ENCODE measurements around the gene FFAR3.

FFAR3 gene

GRCh38 chr19:35360880-35361420 is 2.7 kb downstream of the FFAR3 start:
- no peaks in the 10 kb centered on the region for H3K9me3 ChIP-seq (ENCODE audit: low read depth, low read length)
- H3K9ac ChIP-seq (ENCODE audit: insufficient read length): no peak overlapping the region
- DNase-seq (ENCODE audit: low read depth, low spot score): no peak
- no peak overlapping the region for H3K27ac ChIP-seq
- no peak for TF ChIP-seq EZH2 (IDR thresholded peaks at IDR 0.05)
- TF ChIP-seq POLR2AphosphoS5 (IDR thresholded peaks at IDR 0.05; ENCODE audit: borderline replicate concordance, low read depth, low read length): no peak
- TF ChIP-seq FOXP2 (optimal IDR thresholded peaks at IDR 0.05; ENCODE audit: control extremely low read depth, extremely low read length, insufficient read depth): no peak
- no peak overlapping the region for H3K4me3 ChIP-seq
- no peaks in the 10 kb centered on the region for H3K36me3 ChIP-seq (ENCODE audit: insufficient read depth, low read length)

GRCh38 chr19:35362261-35363000 is 4.2 kb downstream of the FFAR3 start:
- no peak overlapping the region for H3K27ac ChIP-seq
- no peak overlapping the region for H3K4me3 ChIP-seq
- no peaks in the 10 kb centered on the region for H3K36me3 ChIP-seq (ENCODE audit: insufficient read depth, low read length)
- no peak overlapping the region for H3K9ac ChIP-seq (ENCODE audit: insufficient read length)
- DNase-seq (ENCODE audit: low read depth, low spot score): no peak
- H3K9me3 ChIP-seq (ENCODE audit: low read depth, low read length): no peaks in the 10 kb centered on the region
- no peak for TF ChIP-seq FOXP2 (optimal IDR thresholded peaks at IDR 0.05; ENCODE audit: control extremely low read depth, extremely low read length, insufficient read depth)

- H3K9ac ChIP-seq (ENCODE audit: insufficient read length): no peak overlapping the region
- no peaks in the 10 kb centered on the region for H3K36me3 ChIP-seq (ENCODE audit: insufficient read depth, low read length)
- no peak overlapping the region for H3K4me3 ChIP-seq
- no peak for DNase-seq (ENCODE audit: low read depth, low spot score)
- no peaks in the 10 kb centered on the region for H3K9me3 ChIP-seq (ENCODE audit: low read depth, low read length)
- no peak overlapping the region for H3K27ac ChIP-seq
- no peak for TF ChIP-seq POLR2AphosphoS5 (IDR thresholded peaks at IDR 0.05; ENCODE audit: borderline replicate concordance, low read depth, low read length)
- no peak for TF ChIP-seq EZH2 (IDR thresholded peaks at IDR 0.05)
- TF ChIP-seq FOXP2 (optimal IDR thresholded peaks at IDR 0.05; ENCODE audit: control extremely low read depth, extremely low read length, insufficient read depth): no peak
Measured at GRCh38 chr19:35363001-35363590, 4.8 kb downstream of the FFAR3 start.

GRCh38 chr19:35363711-35364425 is 5.6 kb downstream of the FFAR3 start:
- no peaks in the 10 kb centered on the region for H3K36me3 ChIP-seq (ENCODE audit: insufficient read depth, low read length)
- no peak for TF ChIP-seq FOXP2 (optimal IDR thresholded peaks at IDR 0.05; ENCODE audit: control extremely low read depth, extremely low read length, insufficient read depth)
- TF ChIP-seq EZH2 (IDR thresholded peaks at IDR 0.05): no peak
- no peak for TF ChIP-seq POLR2AphosphoS5 (IDR thresholded peaks at IDR 0.05; ENCODE audit: borderline replicate concordance, low read depth, low read length)
- DNase-seq (ENCODE audit: low read depth, low spot score): no peak
- H3K4me3 ChIP-seq: no peak overlapping the region
- H3K27ac ChIP-seq: no peak overlapping the region
- H3K9ac ChIP-seq (ENCODE audit: insufficient read length): no peak overlapping the region
- H3K9me3 ChIP-seq (ENCODE audit: low read depth, low read length): no peaks in the 10 kb centered on the region

- no peak overlapping the region for H3K9ac ChIP-seq (ENCODE audit: insufficient read length)
- no peaks in the 10 kb centered on the region for H3K9me3 ChIP-seq (ENCODE audit: low read depth, low read length)
- no peak overlapping the region for H3K27ac ChIP-seq
- no peak for DNase-seq (ENCODE audit: low read depth, low spot score)
- no peaks in the 10 kb centered on the region for H3K36me3 ChIP-seq (ENCODE audit: insufficient read depth, low read length)
- no peak for TF ChIP-seq FOXP2 (optimal IDR thresholded peaks at IDR 0.05; ENCODE audit: control extremely low read depth, extremely low read length, insufficient read depth)
- no peak for TF ChIP-seq POLR2AphosphoS5 (IDR thresholded peaks at IDR 0.05; ENCODE audit: borderline replicate concordance, low read depth, low read length)
- TF ChIP-seq EZH2 (IDR thresholded peaks at IDR 0.05): no peak
- no peak overlapping the region for H3K4me3 ChIP-seq
Measured at GRCh38 chr19:35365303-35365702, 7.0 kb downstream of the FFAR3 start.

DNA sequence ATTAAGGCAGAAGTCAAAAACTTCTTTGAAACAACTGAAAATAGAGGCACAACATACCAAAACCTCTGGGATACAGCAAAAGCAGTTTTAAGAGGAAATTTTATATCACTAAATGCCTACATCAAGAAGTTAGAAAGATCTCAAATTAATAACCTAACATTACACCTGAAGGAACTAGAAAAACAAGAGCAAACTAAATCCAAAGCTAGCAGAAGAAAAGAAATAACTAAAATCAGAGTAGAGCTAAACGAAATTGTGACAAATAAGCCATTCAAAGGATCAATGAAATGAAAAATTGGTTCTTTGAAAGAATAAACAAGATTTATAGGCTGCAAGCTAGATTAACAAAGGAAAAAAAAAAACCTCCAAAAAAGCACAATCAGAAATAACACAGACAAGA is 10.1 kb downstream of the FFAR3 start:
- Histone ChIP-seq H3K27ac (no peak overlapping the region), H3K4me3 (no peak overlapping the region), H3K36me3 (ENCODE audit: insufficient read depth, low read length) (no peaks in the 10 kb centered on the region), H3K9me3 (ENCODE audit: low read depth, low read length) (no peaks in the 10 kb centered on the region), H3K9ac (ENCODE audit: insufficient read length) (no peak overlapping the region)
- no peak for DNase-seq (ENCODE audit: low read depth, low spot score)
- TF ChIP-seq EZH2 (IDR thresholded peaks at IDR 0.05) (no peak), POLR2AphosphoS5 (IDR thresholded peaks at IDR 0.05; ENCODE audit: borderline replicate concordance, low read depth, low read length) (no peak), FOXP2 (optimal IDR thresholded peaks at IDR 0.05; ENCODE audit: control extremely low read depth, extremely low read length, insufficient read depth) (no peak)

DNA sequence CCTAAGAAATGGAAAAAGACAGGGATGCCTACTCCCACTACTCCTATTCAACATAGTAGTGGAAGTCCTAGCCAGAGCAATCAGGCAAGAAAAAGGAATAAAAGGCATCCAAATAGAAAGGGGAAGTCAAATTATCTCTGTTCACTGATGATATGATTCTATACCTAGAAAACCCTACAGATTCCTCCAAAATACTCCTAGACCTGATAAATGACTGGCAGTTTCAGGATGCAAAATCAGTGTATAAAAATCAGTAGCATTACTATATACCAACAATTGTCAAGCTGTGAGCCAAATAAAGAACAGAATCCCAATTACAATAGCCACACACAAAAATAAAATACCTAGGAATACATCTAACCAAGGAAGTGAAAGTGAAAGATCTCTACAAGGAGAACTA is 11.3 kb downstream of the FFAR3 start:
- no peak for DNase-seq (ENCODE audit: low read depth, low spot score)
- H3K9ac ChIP-seq (ENCODE audit: insufficient read length): no peak overlapping the region
- no peak for TF ChIP-seq POLR2AphosphoS5 (IDR thresholded peaks at IDR 0.05; ENCODE audit: borderline replicate concordance, low read depth, low read length)
- TF ChIP-seq EZH2 (IDR thresholded peaks at IDR 0.05): no peak
- TF ChIP-seq FOXP2 (optimal IDR thresholded peaks at IDR 0.05; ENCODE audit: control extremely low read depth, extremely low read length, insufficient read depth): no peak
- H3K9me3 ChIP-seq (ENCODE audit: low read depth, low read length): no peaks in the 10 kb centered on the region
- no peak overlapping the region for H3K4me3 ChIP-seq
- no peak overlapping the region for H3K27ac ChIP-seq
- no peaks in the 10 kb centered on the region for H3K36me3 ChIP-seq (ENCODE audit: insufficient read depth, low read length)

DNA sequence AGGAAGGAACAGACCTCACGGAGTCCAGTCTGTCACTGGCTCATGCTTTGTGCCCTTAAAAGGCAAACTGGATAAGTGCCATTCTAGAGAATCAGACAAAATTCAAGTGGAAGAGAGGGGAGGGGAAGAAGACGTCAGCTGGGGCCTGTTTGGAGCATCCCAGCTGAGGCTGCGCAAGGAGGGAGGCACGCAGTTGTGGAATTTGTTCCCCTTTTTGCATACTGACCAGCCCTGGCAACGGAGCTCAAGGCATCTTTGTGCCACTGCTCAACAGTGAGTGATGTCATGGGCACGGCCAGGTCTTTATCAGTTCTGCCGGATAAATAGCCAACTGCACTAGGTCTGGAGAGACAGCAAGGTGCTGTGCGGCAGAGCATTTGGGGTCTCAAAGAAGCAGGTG is 12.5 kb downstream of the FFAR3 start, which contains the start of gene GPR42:
Gene GPR42, plus strand, starts transcription at position 347 of the 400 bp plus-strand sequence. CDS start 292 bp downstream, outside the sequence.
- no peak for DNase-seq (ENCODE audit: low read depth, low spot score)
- Histone ChIP-seq H3K4me3 (no peak within 1 kb of the TSS), H3K27ac (no peak within 1 kb of the TSS), H3K36me3 (ENCODE audit: insufficient read depth, low read length) (no peaks in the 10 kb centered on the region), H3K9me3 (ENCODE audit: low read depth, low read length) (no peaks in the 10 kb centered on the region), H3K9ac (ENCODE audit: insufficient read length) (no peak within 1 kb of the TSS)
- TF ChIP-seq POLR2AphosphoS5 (IDR thresholded peaks at IDR 0.05; ENCODE audit: borderline replicate concordance, low read depth, low read length) (no peak), EZH2 (IDR thresholded peaks at IDR 0.05) (no peak), FOXP2 (optimal IDR thresholded peaks at IDR 0.05; ENCODE audit: control extremely low read depth, extremely low read length, insufficient read depth) (no peak)

All from SK-N-MC (cell line).